GM21381 (cell line): ENCODE results near the gene ZNF467.

Experiments used
- ATAC-seq: cut with Tn5 transposase; IDR thresholded peaks from one replicate; pipeline ENCODE4 v1.9.1; 2021; ENCODE audit warnings: mild to moderate bottlenecking, moderate library complexity; ENCODE audit not compliant: unreplicated experiment

ZNF467 gene

GRCh38 chr7:149729586-149729982 lies 43.8 kb downstream of the ZNF467 start:
- ATAC-seq: no peak

- no peak for ATAC-seq
Measured at GRCh38 chr7:149728491-149729375, 44.7 kb downstream of the ZNF467 start.

- ATAC-seq: no peak
Measured at GRCh38 chr7:149727899-149728476, 45.4 kb downstream of the ZNF467 start.

GRCh38 chr7:149727053-149727898 lies 46.1 kb downstream of the ZNF467 start:
- ATAC-seq: no peak

DNA sequence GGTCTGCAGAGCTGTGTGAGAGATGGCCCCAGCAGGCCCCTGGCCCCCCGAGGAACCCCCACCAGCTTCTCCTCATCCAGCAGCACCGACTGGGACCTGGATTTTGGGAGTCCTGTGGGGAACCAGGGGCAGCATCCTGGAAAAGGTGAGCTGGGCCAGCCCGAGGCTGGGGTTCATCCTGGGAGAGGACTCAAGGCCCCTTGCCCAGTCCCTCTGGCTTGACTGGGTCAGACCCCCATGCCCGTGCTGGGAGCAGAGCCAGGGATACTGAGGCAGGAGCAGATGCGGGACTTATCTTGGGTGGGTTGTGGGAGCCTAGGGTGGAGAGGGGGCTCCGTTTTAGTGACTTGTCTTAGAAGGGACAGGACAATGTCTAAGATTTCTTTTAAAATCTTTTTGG lies 47.5 kb downstream of the ZNF467 start:
- ATAC-seq: no peak

- no peak for ATAC-seq
Measured at GRCh38 chr7:149725426-149725821, 48.0 kb downstream of the ZNF467 start.

GRCh38 chr7:149724661-149725425 lies 48.5 kb downstream of the ZNF467 start:
- ATAC-seq: no peak

GRCh38 chr7:149723795-149724495 lies 49.4 kb downstream of the ZNF467 start:
- ATAC-seq: no peak

DNA sequence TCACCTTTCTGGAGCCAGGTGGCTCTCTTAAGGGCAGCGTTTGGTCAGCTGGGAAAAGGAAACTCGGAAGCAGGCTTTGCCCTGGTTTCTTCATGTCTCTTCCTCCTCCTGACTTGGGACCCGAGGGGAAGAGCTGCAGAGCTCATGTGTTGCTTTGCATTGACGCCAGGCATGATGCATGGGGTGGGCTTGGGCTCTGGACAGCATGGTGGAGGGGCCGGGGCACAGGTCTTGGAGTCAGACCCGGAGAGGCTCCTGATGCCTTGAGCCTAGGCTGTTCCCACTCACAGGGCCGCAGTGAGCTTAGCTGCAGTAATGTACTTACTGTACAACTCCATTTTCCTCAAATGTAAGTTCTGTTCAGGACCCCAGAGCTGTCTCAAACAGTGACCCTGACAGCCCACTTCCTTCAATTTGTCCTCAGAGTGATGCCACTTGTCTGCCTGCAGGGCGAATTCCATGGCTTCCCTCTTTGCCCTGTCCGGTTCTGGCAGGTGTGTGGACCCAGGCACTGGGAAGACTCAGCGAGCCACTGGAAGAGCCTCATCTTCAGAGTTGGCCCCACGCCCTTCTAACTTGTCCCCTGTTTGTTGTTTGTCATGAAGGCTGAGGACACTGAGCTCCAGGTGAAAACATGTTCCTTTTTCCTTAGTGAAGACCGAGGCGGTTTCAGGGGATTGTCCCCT lies 50.2 kb downstream of the ZNF467 start:
- no peak for ATAC-seq

GRCh38 chr7:149722356-149722957 lies 50.9 kb downstream of the ZNF467 start:
- ATAC-seq: no peak

GRCh38 chr7:149721084-149721601 lies 52.2 kb downstream of the ZNF467 start:
- no peak for ATAC-seq

GRCh38 chr7:149720372-149721083 lies 52.9 kb downstream of the ZNF467 start:
- ATAC-seq: no peak

DNA sequence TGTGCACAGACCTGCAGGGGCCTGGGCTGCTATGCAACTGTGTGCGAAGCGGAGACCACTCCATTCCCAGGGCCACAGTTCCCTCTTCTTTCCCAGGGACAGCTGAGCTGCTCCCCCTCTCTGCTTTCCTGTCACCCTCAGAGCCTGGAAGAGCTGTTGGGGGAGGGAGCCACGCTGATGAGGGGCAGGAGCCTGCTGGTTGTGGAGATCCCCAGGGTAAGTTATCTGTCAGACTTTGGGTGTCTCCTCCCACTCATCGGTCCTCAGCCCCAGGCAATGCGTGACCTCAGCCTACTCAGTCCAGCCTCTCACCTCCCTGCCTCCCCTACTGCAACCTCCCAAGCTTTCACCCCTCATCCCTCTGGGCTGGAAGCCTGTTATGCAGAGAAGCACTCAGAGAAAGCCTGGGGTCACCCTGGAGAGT lies 53.5 kb downstream of the ZNF467 start:
- no peak for ATAC-seq

DNA sequence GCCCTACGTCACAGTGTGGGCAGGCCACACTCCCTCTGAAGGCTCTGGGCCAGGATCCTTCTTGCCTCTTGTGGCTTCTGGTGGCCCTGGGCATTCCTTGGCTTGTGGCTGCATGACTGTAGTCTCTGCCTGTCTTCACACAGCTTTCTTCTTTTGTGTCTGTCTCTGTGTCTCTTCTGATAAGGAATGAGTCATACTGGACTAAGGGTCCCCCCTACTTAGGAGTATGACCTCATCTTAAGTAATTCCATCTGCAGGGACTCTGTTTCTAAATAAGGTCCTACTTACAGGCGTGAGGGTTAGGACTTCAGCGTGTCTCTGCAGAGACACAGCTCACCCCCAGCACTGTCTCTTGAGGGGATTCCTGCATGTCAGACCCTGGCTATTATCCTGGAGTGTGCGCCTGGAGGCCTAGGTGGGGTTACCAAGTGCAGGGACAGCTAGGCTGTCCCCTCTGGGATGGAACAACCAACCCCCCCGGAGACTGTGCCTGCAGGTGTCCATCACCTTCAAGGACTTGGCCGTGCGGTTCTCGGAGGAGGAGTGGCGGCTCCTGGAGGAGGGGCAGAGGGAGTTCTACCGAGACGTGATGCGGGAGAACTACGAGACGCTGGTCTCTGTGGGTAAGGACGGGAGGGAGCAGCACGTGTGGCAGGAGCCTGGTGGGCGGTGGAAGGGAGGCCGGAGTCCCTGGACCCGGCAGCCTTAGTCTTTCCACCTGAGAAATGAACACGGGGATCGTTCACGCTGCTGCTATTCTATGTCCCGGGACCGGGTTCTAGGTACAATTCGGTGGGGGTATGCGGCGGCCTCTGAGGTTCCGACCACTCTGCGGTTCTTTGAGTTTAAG lies 54.1 kb downstream of the ZNF467 start:
- no peak for ATAC-seq

- no peak for ATAC-seq
Measured at GRCh38 chr7:149718730-149719049, 54.7 kb downstream of the ZNF467 start.

DNA sequence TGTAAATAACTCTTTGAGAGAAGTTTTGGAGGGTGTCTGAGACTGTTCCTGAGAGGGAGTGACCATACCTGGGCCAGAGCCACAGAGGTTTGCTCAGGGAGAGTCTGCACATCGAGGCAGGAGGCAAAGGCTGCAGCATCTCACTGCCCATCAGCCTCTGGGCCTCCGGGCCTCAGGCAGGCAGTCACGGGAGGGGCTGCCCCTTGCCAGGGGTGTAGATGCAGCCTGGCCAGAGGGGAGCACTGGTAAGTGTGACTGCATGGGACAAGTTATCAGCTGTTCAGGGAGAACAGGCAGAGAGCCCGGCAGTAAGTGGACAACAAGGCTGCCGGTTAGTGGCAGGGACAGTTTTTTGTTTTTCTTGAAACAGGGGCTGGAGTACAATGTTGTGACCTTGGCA lies 55.9 kb downstream of the ZNF467 start:
- no peak for ATAC-seq

DNA sequence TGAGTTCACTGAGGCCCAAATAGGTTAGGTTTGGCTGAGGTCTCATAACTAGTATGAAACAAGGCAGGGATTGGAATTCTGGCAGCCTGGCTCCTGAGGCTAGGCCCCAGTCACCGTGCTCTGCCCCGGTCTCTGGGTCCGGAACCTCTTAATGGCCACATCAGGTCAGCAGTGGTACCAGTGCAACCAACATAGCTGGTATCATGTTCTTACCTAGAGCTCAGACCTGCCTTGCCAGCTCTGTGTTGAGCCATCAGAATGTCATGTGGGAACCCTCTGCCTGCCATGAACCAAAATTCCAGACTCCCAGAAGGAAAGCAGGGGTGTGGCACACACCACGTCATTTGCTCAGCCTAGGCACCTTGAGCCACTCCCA lies 56.5 kb downstream of the ZNF467 start:
- ATAC-seq: no peak
